Activated CD4-positive, alpha-beta T cell treated with anti-CD3 and anti-CD28 coated beads, Interleukin-2, amount 10 ng/mL, durations not matched to agents 7 days and 5 days (primary cell): Measurements from ENCODE around the gene TBL3. TPM values are rescaled to one million over a fixed set of nuclear protein-coding genes. Genes with fewer than 3 reads are reported as not detected.

ENCODE experiments used
- CTCF ChIA-PET: fragments of 350-600 bp; sonication (Branson Sonifier 250); formaldehyde crosslinking; loops from one replicate; lab custom pipeline; 2021; ENCODE audit warnings: antibody characterized with exemption; lab: Charles Lee
- POLR2A ChIA-PET: fragments of 350-600 bp; sonication (Branson Sonifier 250); formaldehyde crosslinking; loops from one replicate; lab custom pipeline; 2021; ENCODE audit warnings: antibody characterized with exemption; lab: Charles Lee
- DNase-seq: peaks from one replicate; pipeline ENCODE4 v3.0.0-alpha.2; 2020
- H3K27ac Mint-ChIP-seq: one replicate; pipeline ENCODE4 v1.8.0; 2021; ENCODE audit warnings: mild to moderate bottlenecking, moderate library complexity, mixed read lengths
- H3K27me3 Mint-ChIP-seq: one replicate; pipeline ENCODE4 v1.8.0; 2021; ENCODE audit warnings: mixed read lengths
- H3K36me3 Mint-ChIP-seq: one replicate; pipeline ENCODE4 v1.8.0; 2021; ENCODE audit warnings: low read depth, mixed read lengths
- H3K4me1 Mint-ChIP-seq: one replicate; pipeline ENCODE4 v1.8.0; 2021; ENCODE audit warnings: mixed read lengths
- H3K4me3 Mint-ChIP-seq: one replicate; pipeline ENCODE4 v1.8.0; 2021; ENCODE audit warnings: mild to moderate bottlenecking, moderate library complexity, mixed read lengths
- H3K9me3 Mint-ChIP-seq: one replicate; pipeline ENCODE4 v1.8.0; 2021; ENCODE audit warnings: mixed read lengths
- total RNA-seq, 2 experiments: library from RNA; stranded (reverse); gene quantifications; one replicate each; pipeline ENCODE4 v1.2.3, GENCODE V29; 2021

The TBL3 gene
- total RNA-seq, 2 experiments from 2014 or later = 26.1 to 27.0 TPM

- H3K36me3 Mint-ChIP-seq = peaks cover 6% of the 10 kb centered on the region
- H3K4me3 Mint-ChIP-seq = peak overlapping the region; percentile 80
- no peaks in the 10 kb centered on the region for H3K9me3 Mint-ChIP-seq
- ChIA-PET CTCF (interaction anchor here (1.0 to 1.4 kb wide), 3 partner anchors 11 to 157 kb away, joined by 3 to 4 read pairs (median 3); partner anchors contain the start of gene TBL3), POLR2A (no interaction called here)
- no peak for DNase-seq
- peaks cover 16% of the 10 kb centered on the region for H3K4me1 Mint-ChIP-seq
- peaks cover 33% of the 10 kb centered on the region for H3K27me3 Mint-ChIP-seq
- peak overlapping the region; percentile 73 for H3K27ac Mint-ChIP-seq
Measured at GRCh38 chr16:1982991-1983543, 11.2 kb downstream of the TBL3 start.

- DNase-seq = peak; percentile 64
- POLR2A ChIA-PET = interaction anchor here (0.6 kb wide), 1 partner anchor 19 kb away, joined by 4 read pairs; the partner anchor contains the start of gene RPS2
Measured at GRCh38 chr16:1983544-1984346, 11.9 kb downstream of the TBL3 start, which contains the start of gene GFER. TSS of gene GFER (plus strand) at chr16:1984193. CDS start at chr16:1984219, 26 bp downstream.

DNA sequence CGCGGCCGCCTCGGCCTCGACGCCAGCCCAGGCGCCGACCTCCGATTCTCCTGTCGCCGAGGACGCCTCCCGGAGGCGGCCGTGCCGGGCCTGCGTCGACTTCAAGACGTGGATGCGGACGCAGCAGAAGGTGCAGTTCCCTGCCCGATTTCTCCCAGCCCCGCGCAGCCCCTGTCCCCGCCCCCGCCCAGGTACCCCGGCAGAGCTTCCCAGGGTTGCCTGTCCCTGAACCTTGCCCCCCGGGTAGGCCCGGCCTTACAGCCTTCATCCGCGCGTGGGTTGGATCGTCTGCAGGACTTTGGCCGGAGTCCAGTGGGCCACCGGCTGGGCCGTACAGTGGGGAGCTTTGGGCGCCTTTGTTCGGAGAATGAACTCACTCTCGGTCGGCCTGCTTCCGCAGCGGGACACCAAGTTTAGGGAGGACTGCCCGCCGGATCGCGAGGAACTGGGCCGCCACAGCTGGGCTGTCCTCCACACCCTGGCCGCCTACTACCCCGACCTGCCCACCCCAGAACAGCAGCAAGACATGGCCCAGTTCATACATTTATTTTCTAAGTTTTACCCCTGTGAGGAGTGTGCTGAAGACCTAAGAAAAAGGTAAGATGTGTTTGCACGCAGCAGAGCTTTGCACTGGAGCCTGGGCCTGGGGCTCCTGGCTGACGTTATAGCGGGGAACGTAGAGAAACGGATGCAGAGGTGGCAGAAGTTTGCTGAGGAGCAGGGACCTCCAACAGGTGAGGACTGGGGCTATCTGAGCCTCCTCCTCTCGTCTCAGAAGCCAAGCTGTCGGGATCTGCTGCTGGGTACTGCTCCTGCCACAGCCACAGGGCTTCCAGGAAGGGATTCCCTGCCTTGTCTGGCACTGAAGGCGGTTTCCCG, 12.7 kb downstream of the TBL3 start:
- peaks cover 45% of the 10 kb centered on the region for H3K27me3 Mint-ChIP-seq
- H3K27ac Mint-ChIP-seq = peak overlapping the region; percentile 74
- no peaks in the 10 kb centered on the region for H3K9me3 Mint-ChIP-seq
- POLR2A ChIA-PET = interaction anchor here (0.6 kb wide), 1 partner anchor 20 kb away, joined by 4 read pairs; the partner anchor contains the start of gene RPS2
- CTCF ChIA-PET = interaction anchor here (1.0 to 1.4 kb wide), 3 partner anchors 10 to 20 kb away, joined by 3 to 7 read pairs (median 4); partner anchors contain the start of gene RPS2
- H3K4me1 Mint-ChIP-seq = peaks cover 21% of the 10 kb centered on the region
- H3K4me3 Mint-ChIP-seq = peak overlapping the region; percentile 80
- H3K36me3 Mint-ChIP-seq = peaks cover 4% of the 10 kb centered on the region
- DNase-seq = no peak

More at GRCh38 chr16:1983544-1984346, 11.9 kb downstream of the TBL3 start, which contains the start of gene GFER:
- H3K9me3 Mint-ChIP-seq = no peaks in the 10 kb centered on the region
- peaks cover 18% of the 10 kb centered on the region for H3K4me1 Mint-ChIP-seq
- CTCF ChIA-PET = interaction anchor here (1.0 to 1.4 kb wide), 3 partner anchors 11 to 19 kb away, joined by 3 to 7 read pairs (median 4); partner anchors contain the start of gene RPS2
- H3K27ac Mint-ChIP-seq = peak within 1 kb of the TSS; percentile 74
- peaks cover 37% of the 10 kb centered on the region for H3K27me3 Mint-ChIP-seq
- peak within 1 kb of the TSS; percentile 80 for H3K4me3 Mint-ChIP-seq
- H3K36me3 Mint-ChIP-seq = peaks cover 6% of the 10 kb centered on the region

- CTCF ChIA-PET = interaction anchor here (1.3 kb wide), 1 partner anchor 18 kb away, joined by 3 read pairs; no protein-coding TSS in a partner anchor
- Mint-ChIP-seq H3K27me3 (peaks cover 39% of the 10 kb centered on the region), H3K36me3 (peaks cover 4% of the 10 kb centered on the region), H3K9me3 (no peaks in the 10 kb centered on the region), H3K4me1 (peaks cover 21% of the 10 kb centered on the region), H3K4me3 (peak overlapping the region; percentile 80), H3K27ac (peak overlapping the region; percentile 74)
- POLR2A ChIA-PET = no interaction called here
- DNase-seq = no peak
Measured at GRCh38 chr16:1985466-1986150, 13.8 kb downstream of the TBL3 start.

- peaks cover 32% of the 10 kb centered on the region for H3K27me3 Mint-ChIP-seq
Measured at GRCh38 chr16:1987198-1987597, 15.3 kb downstream of the TBL3 start.

GRCh38 chr16:1989209-1990100, 17.6 kb downstream of the TBL3 start, which contains the start of gene SYNGR3:
TSS of gene SYNGR3 (plus strand) at chr16:1989970. CDS start at chr16:1990103, 133 bp downstream.
- Mint-ChIP-seq H3K27me3 (peaks cover 21% of the 10 kb centered on the region), H3K9me3 (no peaks in the 10 kb centered on the region), H3K27ac (no peak within 1 kb of the TSS), H3K4me1 (peaks cover 27% of the 10 kb centered on the region), H3K4me3 (peak within 1 kb of the TSS; percentile 61), H3K36me3 (peaks cover 4% of the 10 kb centered on the region)
- no peak for DNase-seq
- ChIA-PET POLR2A (no interaction called here), CTCF (no interaction called here)

More at GRCh38 chr16:1987198-1987597, 15.3 kb downstream of the TBL3 start:
- DNase-seq = no peak
- POLR2A ChIA-PET = no interaction called here
- CTCF ChIA-PET = interaction anchor here (0.6 to 1.5 kb wide), 2 partner anchors 17 to 920 kb away, joined by 3 to 4 read pairs; no protein-coding TSS in a partner anchor
- H3K4me1 Mint-ChIP-seq = peaks cover 29% of the 10 kb centered on the region
- H3K9me3 Mint-ChIP-seq = no peaks in the 10 kb centered on the region
- H3K4me3 Mint-ChIP-seq = no peak overlapping the region
- H3K36me3 Mint-ChIP-seq = peaks cover 4% of the 10 kb centered on the region
- H3K27ac Mint-ChIP-seq = no peak overlapping the region

- Mint-ChIP-seq H3K27ac (no peak overlapping the region), H3K27me3 (peaks cover 21% of the 10 kb centered on the region), H3K36me3 (peaks cover 4% of the 10 kb centered on the region), H3K9me3 (no peaks in the 10 kb centered on the region), H3K4me3 (no peak overlapping the region), H3K4me1 (peaks cover 23% of the 10 kb centered on the region)
- ChIA-PET CTCF (interaction anchor here (1.5 kb wide), 1 partner anchor 14 kb away, joined by 3 read pairs; no protein-coding TSS in a partner anchor), POLR2A (no interaction called here)
- no peak for DNase-seq
Measured at GRCh38 chr16:1990101-1990350, 18.2 kb downstream of the TBL3 start.

DNA sequence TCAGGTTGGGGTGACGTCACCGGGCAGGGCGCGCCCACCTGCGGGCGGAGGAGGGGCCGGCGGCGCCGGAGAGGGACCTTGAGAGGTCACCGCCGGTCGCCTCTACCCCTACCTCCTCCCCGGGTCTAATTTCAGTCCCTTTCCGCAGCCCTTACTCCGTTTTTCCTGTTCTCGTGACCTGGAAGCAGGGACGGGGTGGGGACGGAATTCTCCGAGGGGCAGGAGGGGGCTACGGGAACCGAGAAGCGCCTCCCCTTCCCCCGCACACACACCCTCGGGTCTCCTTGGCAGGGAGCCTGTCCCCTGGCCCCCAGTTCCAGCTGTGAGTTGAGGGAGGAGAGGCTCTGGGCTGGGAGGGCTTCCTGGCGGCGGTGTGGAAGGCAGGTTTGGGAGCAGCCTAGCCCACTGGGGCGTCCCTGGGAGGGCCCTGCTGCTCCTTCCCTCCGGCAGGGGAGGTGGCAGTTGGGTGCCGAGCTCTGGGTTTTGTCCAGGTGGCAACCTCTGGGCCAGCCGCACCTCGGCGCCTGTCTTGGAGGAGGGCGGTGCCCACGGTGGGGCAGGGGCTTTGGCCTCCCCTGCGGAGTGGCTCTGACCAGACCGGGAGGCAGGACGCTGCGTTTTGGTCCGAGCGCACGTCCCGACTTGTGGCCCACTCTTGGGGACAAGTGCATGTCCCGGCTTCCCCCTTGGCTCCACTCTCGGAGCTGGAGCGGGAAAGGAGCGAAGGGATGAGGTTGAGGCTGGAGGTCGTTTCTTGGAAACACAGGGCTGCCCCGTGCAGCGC, 18.7 kb downstream of the TBL3 start:
- Mint-ChIP-seq H3K27me3 (peaks cover 21% of the 10 kb centered on the region), H3K27ac (peak overlapping the region; percentile 80), H3K4me3 (peak overlapping the region; percentile 61), H3K9me3 (no peaks in the 10 kb centered on the region), H3K36me3 (peaks cover 4% of the 10 kb centered on the region), H3K4me1 (peaks cover 20% of the 10 kb centered on the region)
- POLR2A ChIA-PET = no interaction called here
- CTCF ChIA-PET = interaction anchor here (1.5 kb wide), 1 partner anchor 13 kb away, joined by 3 read pairs; no protein-coding TSS in a partner anchor
- DNase-seq = no peak

DNA sequence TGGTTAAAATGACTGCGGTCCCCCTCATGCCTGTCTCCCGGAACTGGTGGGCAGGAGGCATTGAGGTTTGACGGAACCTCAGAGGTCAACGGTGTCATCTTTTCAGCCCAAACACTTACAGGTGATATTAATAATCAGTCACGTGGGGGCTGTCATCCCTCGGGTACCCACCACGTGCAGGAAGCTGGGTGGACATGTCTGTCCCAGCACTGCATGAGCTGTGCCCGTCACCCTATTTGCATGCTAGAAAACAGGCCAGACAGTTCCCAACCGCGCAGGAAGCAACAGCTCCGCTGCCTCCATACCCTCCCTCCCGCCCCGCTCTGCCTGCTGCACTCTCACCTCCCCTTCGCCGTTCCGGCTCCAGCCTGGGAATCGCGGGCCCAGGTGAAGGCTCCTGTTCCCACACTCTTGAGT, 19.3 kb downstream of the TBL3 start:
- H3K4me3 Mint-ChIP-seq = peak overlapping the region; percentile 61
- peak; percentile 49 for DNase-seq
- H3K9me3 Mint-ChIP-seq = no peaks in the 10 kb centered on the region
- H3K27ac Mint-ChIP-seq = peak overlapping the region; percentile 80
- ChIA-PET POLR2A (interaction anchor here (0.6 to 1.4 kb wide), 2 partner anchors 149 to 164 kb away, joined by 3 read pairs; partner anchors contain the start of gene TRAF7), CTCF (interaction anchor here (1.5 kb wide), 1 partner anchor 13 kb away, joined by 3 read pairs; no protein-coding TSS in a partner anchor)
- H3K4me1 Mint-ChIP-seq = peaks cover 21% of the 10 kb centered on the region
- H3K36me3 Mint-ChIP-seq = peaks cover 4% of the 10 kb centered on the region
- H3K27me3 Mint-ChIP-seq = peaks cover 21% of the 10 kb centered on the region

GRCh38 chr16:1991588-1991947, 19.7 kb downstream of the TBL3 start:
- POLR2A ChIA-PET = interaction anchor here (0.6 to 1.4 kb wide), 2 partner anchors 149 to 164 kb away, joined by 3 read pairs; partner anchors contain the start of gene TRAF7
- CTCF ChIA-PET = interaction anchor here (0.6 to 5.0 kb wide), 3 partner anchors 12 to 149 kb away, joined by 3 to 36 read pairs (median 3); no protein-coding TSS in a partner anchor
- peaks cover 3% of the 10 kb centered on the region for H3K36me3 Mint-ChIP-seq

More at GRCh38 chr16:1991588-1991947, 19.7 kb downstream of the TBL3 start:
- no peaks in the 10 kb centered on the region for H3K9me3 Mint-ChIP-seq
- H3K27ac Mint-ChIP-seq = peak overlapping the region; percentile 80
- H3K4me1 Mint-ChIP-seq = peaks cover 23% of the 10 kb centered on the region
- peaks cover 21% of the 10 kb centered on the region for H3K27me3 Mint-ChIP-seq
- peak overlapping the region; percentile 61 for H3K4me3 Mint-ChIP-seq
- no peak for DNase-seq
